Measurements from ENCODE around the gene TSPYL4. TPM values are rescaled to one million over a fixed set of nuclear protein-coding genes. Genes with fewer than 3 reads are reported as not detected.

Gene TSPYL4
- total RNA-seq, 1 experiment from 2014 or later: 5.4 TPM

DNA sequence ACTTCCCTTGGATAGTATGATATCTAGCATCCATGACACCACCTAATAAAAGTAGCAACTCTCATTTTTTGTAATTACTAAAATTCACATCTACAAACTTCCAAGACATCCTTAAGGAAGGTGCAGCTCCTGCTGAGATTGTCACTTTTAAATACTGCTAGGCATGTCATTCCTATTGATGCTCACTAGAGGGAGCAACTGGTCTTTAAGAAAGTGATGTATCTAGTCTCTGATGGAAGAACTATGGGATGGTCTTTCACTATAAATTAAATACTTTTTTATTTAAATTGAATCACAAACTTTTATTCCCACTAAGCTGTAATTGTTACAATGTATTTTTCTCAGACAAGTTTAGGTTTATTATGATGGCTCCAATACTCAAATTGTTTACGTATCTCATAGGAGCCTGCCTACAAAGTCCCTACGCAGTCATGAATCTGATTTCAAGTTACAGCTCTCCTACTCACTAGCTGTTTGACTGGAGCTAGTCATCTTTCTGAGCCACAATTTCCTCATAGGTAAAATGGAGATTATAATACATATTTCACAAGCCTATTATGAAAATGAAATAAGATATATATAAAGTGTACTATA, 33.9 kb upstream of the TSPYL4 start:
- no peaks in the 10 kb centered on the region for H3K9me2 ChIP-seq (ENCODE audit: insufficient read depth)
- TF ChIP-seq EZH2phosphoT487 (IDR thresholded peaks at IDR 0.05; ENCODE audit: borderline replicate concordance): no peak
- TF ChIP-seq SIN3A (IDR thresholded peaks at IDR 0.05; ENCODE audit: low read depth): no peak
- TF ChIP-seq ATF3 (IDR thresholded peaks at IDR 0.05): no peak
- TF ChIP-seq, protein P1, sequence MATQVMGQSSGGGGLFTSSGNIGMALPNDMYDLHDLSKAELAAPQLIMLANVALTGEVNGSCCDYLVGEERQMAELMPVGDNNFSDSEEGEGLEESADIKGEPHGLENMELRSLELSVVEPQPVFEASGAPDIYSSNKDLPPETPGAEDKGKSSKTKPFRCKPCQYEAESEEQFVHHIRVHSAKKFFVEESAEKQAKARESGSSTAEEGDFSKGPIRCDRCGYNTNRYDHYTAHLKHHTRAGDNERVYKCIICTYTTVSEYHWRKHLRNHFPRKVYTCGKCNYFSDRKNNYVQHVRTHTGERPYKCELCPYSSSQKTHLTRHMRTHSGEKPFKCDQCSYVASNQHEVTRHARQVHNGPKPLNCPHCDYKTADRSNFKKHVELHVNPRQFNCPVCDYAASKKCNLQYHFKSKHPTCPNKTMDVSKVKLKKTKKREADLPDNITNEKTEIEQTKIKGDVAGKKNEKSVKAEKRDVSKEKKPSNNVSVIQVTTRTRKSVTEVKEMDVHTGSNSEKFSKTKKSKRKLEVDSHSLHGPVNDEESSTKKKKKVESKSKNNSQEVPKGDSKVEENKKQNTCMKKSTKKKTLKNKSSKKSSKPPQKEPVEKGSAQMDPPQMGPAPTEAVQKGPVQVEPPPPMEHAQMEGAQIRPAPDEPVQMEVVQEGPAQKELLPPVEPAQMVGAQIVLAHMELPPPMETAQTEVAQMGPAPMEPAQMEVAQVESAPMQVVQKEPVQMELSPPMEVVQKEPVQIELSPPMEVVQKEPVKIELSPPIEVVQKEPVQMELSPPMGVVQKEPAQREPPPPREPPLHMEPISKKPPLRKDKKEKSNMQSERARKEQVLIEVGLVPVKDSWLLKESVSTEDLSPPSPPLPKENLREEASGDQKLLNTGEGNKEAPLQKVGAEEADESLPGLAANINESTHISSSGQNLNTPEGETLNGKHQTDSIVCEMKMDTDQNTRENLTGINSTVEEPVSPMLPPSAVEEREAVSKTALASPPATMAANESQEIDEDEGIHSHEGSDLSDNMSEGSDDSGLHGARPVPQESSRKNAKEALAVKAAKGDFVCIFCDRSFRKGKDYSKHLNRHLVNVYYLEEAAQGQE (IDR thresholded peaks at IDR 0.05; ENCODE audit: low read depth): no peak
- no peak for TF ChIP-seq ZNF274 (IDR thresholded peaks at IDR 0.05; ENCODE audit: low read depth, low read length)
- peak; percentile 89 for TF ChIP-seq RAD21 (IDR thresholded peaks at IDR 0.05; ENCODE audit: low read depth)
- TF ChIP-seq, protein P2, sequence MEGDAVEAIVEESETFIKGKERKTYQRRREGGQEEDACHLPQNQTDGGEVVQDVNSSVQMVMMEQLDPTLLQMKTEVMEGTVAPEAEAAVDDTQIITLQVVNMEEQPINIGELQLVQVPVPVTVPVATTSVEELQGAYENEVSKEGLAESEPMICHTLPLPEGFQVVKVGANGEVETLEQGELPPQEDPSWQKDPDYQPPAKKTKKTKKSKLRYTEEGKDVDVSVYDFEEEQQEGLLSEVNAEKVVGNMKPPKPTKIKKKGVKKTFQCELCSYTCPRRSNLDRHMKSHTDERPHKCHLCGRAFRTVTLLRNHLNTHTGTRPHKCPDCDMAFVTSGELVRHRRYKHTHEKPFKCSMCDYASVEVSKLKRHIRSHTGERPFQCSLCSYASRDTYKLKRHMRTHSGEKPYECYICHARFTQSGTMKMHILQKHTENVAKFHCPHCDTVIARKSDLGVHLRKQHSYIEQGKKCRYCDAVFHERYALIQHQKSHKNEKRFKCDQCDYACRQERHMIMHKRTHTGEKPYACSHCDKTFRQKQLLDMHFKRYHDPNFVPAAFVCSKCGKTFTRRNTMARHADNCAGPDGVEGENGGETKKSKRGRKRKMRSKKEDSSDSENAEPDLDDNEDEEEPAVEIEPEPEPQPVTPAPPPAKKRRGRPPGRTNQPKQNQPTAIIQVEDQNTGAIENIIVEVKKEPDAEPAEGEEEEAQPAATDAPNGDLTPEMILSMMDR (IDR thresholded peaks at IDR 0.05 in 2 of 3, conservative IDR thresholded peaks at IDR 0.05 in 1 of 3; ENCODE audit: borderline replicate concordance in 1 of 3, insufficient read depth in 1 of 3, low read depth in 2 of 3, low read length in 2 of 3): peak; percentile 77 to 85 (median 80)
- ChIA-PET CTCF (interaction anchor here (0.6 to 2.3 kb wide), 31 partner anchors 8 to 357 kb away, joined by 3 to 26 read pairs (median 4); partner anchors contain the start of genes CALHM5, DSE and TSPYL1), POLR2A (interaction anchor here (0.7 kb wide), 2 partner anchors 8 to 273 kb away, joined by 3 to 4 read pairs; partner anchors contain the start of gene TSPYL1), RAD21 (ENCODE audit: low non-redundant PET in 1 of 2, low total read pairs in 2 of 2, uncharacterized antibody in 2 of 2, unreplicated experiment in 2 of 2) (interaction anchor here in 1 of 2 experiments (0.9 kb wide), 1 partner anchor 273 kb away, joined by 5 read pairs; no protein-coding TSS in a partner anchor)
- peak; percentile 51 for DNase-seq (ENCODE audit: low read depth, low spot score)
- H3K27ac ChIP-seq (ENCODE audit: low read depth, low read length): no peak overlapping the region
- intact Hi-C loops (cut with micrococcal nuclease): loop anchor here (1.0 to 5.0 kb wide), 3 partner anchors 245 to 560 kb away; no protein-coding TSS in a partner anchor
- ATAC-seq: peak; percentile 84
- no peak overlapping the region for H3K9ac ChIP-seq (ENCODE audit: low read length)
- no peak overlapping the region for H2AFZ ChIP-seq (ENCODE audit: low read depth, low read length, poor library complexity, severe bottlenecking)
- no peaks in the 10 kb centered on the region for H3K9me3 ChIP-seq (ENCODE audit: control insufficient read depth in 1 of 2, insufficient read depth in 1 of 2, low read depth in 1 of 2, low read length in 2 of 2)
- H3K4me3 ChIP-seq (replicated peaks in 1 of 2; ENCODE audit: low read depth in 1 of 2, low read length in 2 of 2): no peak overlapping the region
- no peak overlapping the region for H3K4me2 ChIP-seq (ENCODE audit: low read length)
- H3K79me2 ChIP-seq (ENCODE audit: insufficient read depth, low read length): no peaks in the 10 kb centered on the region
- H3K4me1 ChIP-seq (ENCODE audit: control insufficient read depth in 1 of 2, insufficient read depth in 2 of 2, low read length in 2 of 2): no peaks in the 10 kb centered on the region
- no peaks in the 10 kb centered on the region for H3K27me3 ChIP-seq (ENCODE audit: insufficient read depth, low read length)
- BruUV-seq (replicated peaks): no TSS peak
- no peaks in the 10 kb centered on the region for H3K36me3 ChIP-seq (ENCODE audit: control insufficient read depth in 1 of 2, insufficient read depth in 2 of 2, low read length in 2 of 2)
- H4K20me1 ChIP-seq (ENCODE audit: insufficient read depth): no peaks in the 10 kb centered on the region

Data from HCT116 (cell line).